Activated CD4-positive, alpha-beta T cell treated with anti-CD3 and anti-CD28 coated beads, Interleukin-2, Interleukin-4, amounts not matched to agents 100 ng/mL and 50 ng/mL, durations not matched to agents 16 hours and 8 hours (primary cell): ENCODE results near the gene HPSE2.

Experiments used
- DNase-seq: peaks from one replicate; pipeline ENCODE4 v3.0.0-alpha.2; 2020; ENCODE audit warnings: low spot score

The HPSE2 gene

GRCh38 chr10:98489561-98490481, 745.8 kb downstream of the HPSE2 start:
- no peak for DNase-seq

- no peak for DNase-seq
Measured at GRCh38 chr10:98488669-98489430, 746.8 kb downstream of the HPSE2 start.

GRCh38 chr10:98487649-98488048, 748.0 kb downstream of the HPSE2 start:
- no peak for DNase-seq

- DNase-seq, result no peak
Measured at GRCh38 chr10:98486421-98486820, 749.2 kb downstream of the HPSE2 start.

GRCh38 chr10:98485959-98486358, 749.7 kb downstream of the HPSE2 start:
- DNase-seq, result no peak

- DNase-seq, result no peak
Measured at GRCh38 chr10:98483658-98484057, 752.0 kb downstream of the HPSE2 start.

GRCh38 chr10:98482096-98482495, 753.6 kb downstream of the HPSE2 start:
- no peak for DNase-seq

GRCh38 chr10:98481404-98481945, 754.2 kb downstream of the HPSE2 start:
- no peak for DNase-seq

GRCh38 chr10:98478430-98479222, 757.0 kb downstream of the HPSE2 start:
- DNase-seq, result no peak

- no peak for DNase-seq
Measured at GRCh38 chr10:98477861-98478260, 757.8 kb downstream of the HPSE2 start.

GRCh38 chr10:98474628-98475027, 761.0 kb downstream of the HPSE2 start:
- DNase-seq, result no peak

GRCh38 chr10:98472196-98472595, 763.5 kb downstream of the HPSE2 start:
- DNase-seq, result no peak

GRCh38 chr10:98470850-98471249, 764.8 kb downstream of the HPSE2 start:
- no peak for DNase-seq

GRCh38 chr10:98469001-98469931, 766.4 kb downstream of the HPSE2 start:
- no peak for DNase-seq

- peak; percentile 75 for DNase-seq
Measured at GRCh38 chr10:98467506-98468318, 767.9 kb downstream of the HPSE2 start.

- no peak for DNase-seq
Measured at GRCh38 chr10:98466861-98467505, 768.7 kb downstream of the HPSE2 start.

- no peak for DNase-seq
Measured at GRCh38 chr10:98465866-98466265, 769.8 kb downstream of the HPSE2 start.

GRCh38 chr10:98463976-98464754, 771.5 kb downstream of the HPSE2 start:
- peak; percentile 4 for DNase-seq

- no peak for DNase-seq
Measured at GRCh38 chr10:98463016-98463415, 772.6 kb downstream of the HPSE2 start.
